Right lobe of liver (tissue), 4 donors: ENCODE measurements around the gene MEIS2.

Experiments used
- CTCF ChIP-seq, 4 donors: fragments of 200-600 bp in 3 of 4; fragments of 450-650 bp in 1 of 4; IDR thresholded peaks; one replicate each; pipeline versions ENCODE4 v1.5.1 to v1.8.0; 2016 to 2022; ENCODE audit warnings: antibody characterized with exemption in 4 of 4, mild to moderate bottlenecking in 2 of 4
- POLR2A ChIP-seq: fragments of 450-650 bp; IDR thresholded peaks from one replicate; pipeline ENCODE4 v1.6.1; 2017; ENCODE audit warnings: antibody characterized with exemption, mild to moderate bottlenecking
- donor health status: DM: no; HTN: no; CAD: no.
- donor health status: DM: no; HTN: no; CAD: no.
- donor health status: DM: no; HTN: yes; CAD: no.

- TF ChIP-seq POLR2A: no peak
- TF ChIP-seq CTCF (IDR thresholded peaks at IDR 0.05): no peak
These were observed 33.9 kb upstream of the MEIS2 start for GRCh38 chr15:37134244-37134643.
